ENCODE results near the gene CPEB1.

CPEB1 gene

GRCh38 chr15:82641129-82641798 lies 5.9 kb downstream of the CPEB1 start:
- no peak for TF ChIP-seq ZFX (IDR thresholded peaks at IDR 0.05)
- TF ChIP-seq, protein P1, sequence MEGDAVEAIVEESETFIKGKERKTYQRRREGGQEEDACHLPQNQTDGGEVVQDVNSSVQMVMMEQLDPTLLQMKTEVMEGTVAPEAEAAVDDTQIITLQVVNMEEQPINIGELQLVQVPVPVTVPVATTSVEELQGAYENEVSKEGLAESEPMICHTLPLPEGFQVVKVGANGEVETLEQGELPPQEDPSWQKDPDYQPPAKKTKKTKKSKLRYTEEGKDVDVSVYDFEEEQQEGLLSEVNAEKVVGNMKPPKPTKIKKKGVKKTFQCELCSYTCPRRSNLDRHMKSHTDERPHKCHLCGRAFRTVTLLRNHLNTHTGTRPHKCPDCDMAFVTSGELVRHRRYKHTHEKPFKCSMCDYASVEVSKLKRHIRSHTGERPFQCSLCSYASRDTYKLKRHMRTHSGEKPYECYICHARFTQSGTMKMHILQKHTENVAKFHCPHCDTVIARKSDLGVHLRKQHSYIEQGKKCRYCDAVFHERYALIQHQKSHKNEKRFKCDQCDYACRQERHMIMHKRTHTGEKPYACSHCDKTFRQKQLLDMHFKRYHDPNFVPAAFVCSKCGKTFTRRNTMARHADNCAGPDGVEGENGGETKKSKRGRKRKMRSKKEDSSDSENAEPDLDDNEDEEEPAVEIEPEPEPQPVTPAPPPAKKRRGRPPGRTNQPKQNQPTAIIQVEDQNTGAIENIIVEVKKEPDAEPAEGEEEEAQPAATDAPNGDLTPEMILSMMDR (conservative IDR thresholded peaks at IDR 0.05), result no peak
- no peak overlapping the region for H3K27ac ChIP-seq

GRCh38 chr15:82640672-82641071 lies 6.5 kb downstream of the CPEB1 start:
- no peak overlapping the region for H3K27ac ChIP-seq
- TF ChIP-seq, protein P1 (conservative IDR thresholded peaks at IDR 0.05), result no peak
- no peak for TF ChIP-seq ZFX (IDR thresholded peaks at IDR 0.05)

- no peak overlapping the region for H3K27ac ChIP-seq
- TF ChIP-seq, protein P1 (conservative IDR thresholded peaks at IDR 0.05), result no peak
- no peak for TF ChIP-seq ZFX (IDR thresholded peaks at IDR 0.05)
Observed at GRCh38 chr15:82635798-82636197, 11.4 kb downstream of the CPEB1 start.

GRCh38 chr15:82630033-82630432 lies 17.1 kb downstream of the CPEB1 start:
- H3K27ac ChIP-seq, result no peak overlapping the region; the same call in 1 of the 2 replicates
- TF ChIP-seq, protein P1 (conservative IDR thresholded peaks at IDR 0.05), result no peak
- TF ChIP-seq ZFX (IDR thresholded peaks at IDR 0.05), result no peak

- TF ChIP-seq ZFX (IDR thresholded peaks at IDR 0.05), result no peak
- TF ChIP-seq, protein P1 (conservative IDR thresholded peaks at IDR 0.05), result no peak
- no peak overlapping the region for H3K27ac ChIP-seq
Observed at GRCh38 chr15:82625136-82625535, 22.0 kb downstream of the CPEB1 start.

DNA sequence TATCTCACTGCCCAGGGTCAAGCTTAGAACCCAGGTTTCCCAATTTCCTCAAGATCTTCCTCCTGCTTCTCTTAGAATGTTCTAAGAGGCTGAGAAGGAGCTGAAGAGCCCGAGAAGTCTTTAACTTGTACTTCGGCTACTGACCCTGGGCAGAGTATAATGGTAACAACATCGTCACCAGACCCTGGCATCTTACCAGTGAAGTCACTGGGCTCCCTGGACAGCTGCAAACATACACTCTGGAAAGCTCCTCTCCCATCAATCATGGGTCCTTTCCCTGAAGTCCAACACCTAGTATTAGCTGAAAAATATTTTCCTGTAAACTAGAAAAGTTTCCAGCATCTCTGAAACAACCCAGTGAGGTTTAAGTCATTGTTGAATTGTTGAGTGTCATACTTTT lies 22.7 kb downstream of the CPEB1 start:
- no peak for TF ChIP-seq ZFX (IDR thresholded peaks at IDR 0.05)
- TF ChIP-seq, protein P1 (conservative IDR thresholded peaks at IDR 0.05), result no peak
- no peak overlapping the region for H3K27ac ChIP-seq

DNA sequence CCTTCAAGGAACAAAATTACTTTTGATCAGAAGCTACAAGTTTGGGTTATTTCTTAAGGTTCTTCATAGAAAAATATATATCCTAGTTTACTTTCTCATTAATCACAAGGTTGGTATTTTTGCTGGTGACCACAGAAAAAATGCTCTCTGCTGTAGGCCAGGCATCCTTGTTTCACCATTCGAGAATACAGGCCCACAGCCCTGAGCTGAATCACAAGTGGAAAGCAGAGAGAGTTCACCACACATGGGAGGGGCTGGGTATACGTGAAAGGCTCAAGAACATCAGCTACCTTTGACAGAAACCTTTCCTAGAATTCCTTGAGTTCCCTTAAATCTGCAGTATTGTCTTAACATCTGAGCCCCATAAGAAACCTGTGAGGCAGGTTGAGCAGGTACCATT lies 23.2 kb downstream of the CPEB1 start:
- no peak for TF ChIP-seq ZFX (IDR thresholded peaks at IDR 0.05)
- TF ChIP-seq, protein P1 (conservative IDR thresholded peaks at IDR 0.05), result no peak

More for the DNA sequence above, 23.2 kb downstream of the CPEB1 start:
- H3K27ac ChIP-seq, result no peak overlapping the region

All from C4-2B (cell line).